ENCODE measurements around the gene WWOX. TPM values are rescaled to one million over a fixed set of nuclear protein-coding genes. Genes with fewer than 3 reads are reported as not detected.

Gene WWOX
- total and polyA plus RNA-seq, 2 of the 4 experiments (the other 2 are of a cell fraction), result 2.7 to 5.4 TPM

DNA sequence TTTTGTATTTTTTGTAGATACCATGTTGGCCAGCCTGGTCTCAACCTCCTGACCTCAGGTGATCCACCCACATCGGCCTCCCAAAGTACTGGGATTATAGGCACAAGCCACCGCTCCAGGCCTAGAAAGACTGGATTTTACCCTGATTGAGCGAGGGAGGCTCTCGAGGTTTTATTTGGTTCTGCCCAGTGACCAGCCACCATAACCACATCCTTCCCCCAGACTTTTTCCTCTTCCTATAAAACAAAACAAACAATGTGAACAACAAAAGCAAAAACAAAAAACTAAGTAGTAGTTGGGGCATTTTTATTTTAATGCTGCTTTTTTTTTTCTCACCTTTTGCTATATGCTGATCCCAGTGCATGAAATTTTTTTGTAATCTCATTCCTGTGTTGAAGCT lies 991.5 kb downstream of the WWOX start:
- ATAC-seq (ENCODE audit: low read depth) (no peak), DNase-seq (no peak)
- no peak overlapping the region for H3K9ac ChIP-seq (ENCODE audit: low read depth, low read length)
- no peak overlapping the region for H2AK9ac ChIP-seq (replicated peaks; ENCODE audit: low read depth, low read length, poor library complexity)
- CTCF ChIA-PET, result no interaction called here
- H3K4ac ChIP-seq (ENCODE audit: low read depth, low read length), result no peak overlapping the region
- dilution Hi-C loops (cut with HindIII; ENCODE audit: low sequenced_read_pairs, unreplicated experiment), result no loop called here
- H2BK120ac ChIP-seq (ENCODE audit: low read depth, low read length), result no peak overlapping the region
- in situ Hi-C loops (cut with MboI; ENCODE audit: low sequenced_read_pairs), result no loop called here
- peaks cover 25% of the 10 kb centered on the region for H3K9me3 ChIP-seq (ENCODE audit: control insufficient read depth, insufficient read depth, low read length)
- no peaks in the 10 kb centered on the region for H3K27me3 ChIP-seq (ENCODE audit: control insufficient read depth, insufficient read depth, low read length)
- H3K18ac ChIP-seq (ENCODE audit: low read depth, low read length), result no peak overlapping the region
- TF ChIP-seq, protein P1, sequence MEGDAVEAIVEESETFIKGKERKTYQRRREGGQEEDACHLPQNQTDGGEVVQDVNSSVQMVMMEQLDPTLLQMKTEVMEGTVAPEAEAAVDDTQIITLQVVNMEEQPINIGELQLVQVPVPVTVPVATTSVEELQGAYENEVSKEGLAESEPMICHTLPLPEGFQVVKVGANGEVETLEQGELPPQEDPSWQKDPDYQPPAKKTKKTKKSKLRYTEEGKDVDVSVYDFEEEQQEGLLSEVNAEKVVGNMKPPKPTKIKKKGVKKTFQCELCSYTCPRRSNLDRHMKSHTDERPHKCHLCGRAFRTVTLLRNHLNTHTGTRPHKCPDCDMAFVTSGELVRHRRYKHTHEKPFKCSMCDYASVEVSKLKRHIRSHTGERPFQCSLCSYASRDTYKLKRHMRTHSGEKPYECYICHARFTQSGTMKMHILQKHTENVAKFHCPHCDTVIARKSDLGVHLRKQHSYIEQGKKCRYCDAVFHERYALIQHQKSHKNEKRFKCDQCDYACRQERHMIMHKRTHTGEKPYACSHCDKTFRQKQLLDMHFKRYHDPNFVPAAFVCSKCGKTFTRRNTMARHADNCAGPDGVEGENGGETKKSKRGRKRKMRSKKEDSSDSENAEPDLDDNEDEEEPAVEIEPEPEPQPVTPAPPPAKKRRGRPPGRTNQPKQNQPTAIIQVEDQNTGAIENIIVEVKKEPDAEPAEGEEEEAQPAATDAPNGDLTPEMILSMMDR (conservative IDR thresholded peaks at IDR 0.05; ENCODE audit: low read depth, low read length), result no peak
- TF ChIP-seq MXI1 (IDR thresholded peaks at IDR 0.05; ENCODE audit: borderline replicate concordance, low read depth, low read length) (no peak), RFX5 (IDR thresholded peaks at IDR 0.05; ENCODE audit: low read depth, low read length) (no peak), FOS (IDR thresholded peaks at IDR 0.05; ENCODE audit: low read depth, low read length) (no peak), BHLHE40 (IDR thresholded peaks at IDR 0.05; ENCODE audit: low read depth, low read length) (no peak), MAFK (IDR thresholded peaks at IDR 0.05; ENCODE audit: low read depth, low read length) (no peak), CEBPB (IDR thresholded peaks at IDR 0.05; ENCODE audit: low read depth, low read length) (no peak), NFE2L2 (IDR thresholded peaks at IDR 0.05; ENCODE audit: low read depth, low read length) (no peak), SMC3 (IDR thresholded peaks at IDR 0.05; ENCODE audit: low read depth, low read length) (no peak), RAD21 (IDR thresholded peaks at IDR 0.05; ENCODE audit: low read length) (no peak), CHD1 (IDR thresholded peaks at IDR 0.05; ENCODE audit: low read depth, low read length) (no peak), MAZ (IDR thresholded peaks at IDR 0.05; ENCODE audit: borderline replicate concordance, low read depth, low read length) (no peak), POLR2A (IDR thresholded peaks at IDR 0.05; ENCODE audit: low read depth, low read length) (no peak), RCOR1 (IDR thresholded peaks at IDR 0.05; ENCODE audit: insufficient replicate concordance, low read length) (no peak)
- TF ChIP-seq, protein P2, sequence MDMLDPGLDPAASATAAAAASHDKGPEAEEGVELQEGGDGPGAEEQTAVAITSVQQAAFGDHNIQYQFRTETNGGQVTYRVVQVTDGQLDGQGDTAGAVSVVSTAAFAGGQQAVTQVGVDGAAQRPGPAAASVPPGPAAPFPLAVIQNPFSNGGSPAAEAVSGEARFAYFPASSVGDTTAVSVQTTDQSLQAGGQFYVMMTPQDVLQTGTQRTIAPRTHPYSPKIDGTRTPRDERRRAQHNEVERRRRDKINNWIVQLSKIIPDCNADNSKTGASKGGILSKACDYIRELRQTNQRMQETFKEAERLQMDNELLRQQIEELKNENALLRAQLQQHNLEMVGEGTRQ (IDR thresholded peaks at IDR 0.05; ENCODE audit: low read depth, low read length), result no peak
- TF ChIP-seq, protein P3, sequence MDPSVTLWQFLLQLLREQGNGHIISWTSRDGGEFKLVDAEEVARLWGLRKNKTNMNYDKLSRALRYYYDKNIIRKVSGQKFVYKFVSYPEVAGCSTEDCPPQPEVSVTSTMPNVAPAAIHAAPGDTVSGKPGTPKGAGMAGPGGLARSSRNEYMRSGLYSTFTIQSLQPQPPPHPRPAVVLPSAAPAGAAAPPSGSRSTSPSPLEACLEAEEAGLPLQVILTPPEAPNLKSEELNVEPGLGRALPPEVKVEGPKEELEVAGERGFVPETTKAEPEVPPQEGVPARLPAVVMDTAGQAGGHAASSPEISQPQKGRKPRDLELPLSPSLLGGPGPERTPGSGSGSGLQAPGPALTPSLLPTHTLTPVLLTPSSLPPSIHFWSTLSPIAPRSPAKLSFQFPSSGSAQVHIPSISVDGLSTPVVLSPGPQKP (IDR thresholded peaks at IDR 0.05; ENCODE audit: borderline replicate concordance, low read depth, low read length), result no peak
- H3K27ac ChIP-seq (ENCODE audit: insufficient read depth, low read length), result no peak overlapping the region
- no peaks in the 10 kb centered on the region for H3K4me1 ChIP-seq (ENCODE audit: control insufficient read depth, insufficient read depth, low read length)
- H3K4me2 ChIP-seq (ENCODE audit: low read depth, low read length), result no peak overlapping the region
- BruUV-seq (replicated peaks), result no TSS peak
- H2BK15ac ChIP-seq (ENCODE audit: low read depth, low read length), result no peak overlapping the region
- no peak overlapping the region for H4K91ac ChIP-seq (ENCODE audit: insufficient read depth, low read depth, low read length)
- H4K8ac ChIP-seq (ENCODE audit: low read depth in 2 of 2, low read length in 2 of 2), result no peak overlapping the region
- no peaks in the 10 kb centered on the region for H3K79me1 ChIP-seq (ENCODE audit: low read depth in 1 of 2, low read length in 2 of 2)
- H3K9me1 ChIP-seq (ENCODE audit: insufficient read depth, low read length), result no peaks in the 10 kb centered on the region
- no peak overlapping the region for H2AFZ ChIP-seq (replicated peaks; ENCODE audit: low read length, poor library complexity)
- WGBS, 2 experiments (ENCODE audit: extremely low coverage in 2 of 2, insufficient read length in 1 of 2), result no CpG with 5 or more reads among the region's 4 CpGs
- H3K56ac ChIP-seq (ENCODE audit: extremely low read depth, insufficient read depth, low read length), result no peak overlapping the region
- intact Hi-C loops (cut with micrococcal nuclease), result no loop called here
- no peaks in the 10 kb centered on the region for H3K36me3 ChIP-seq (ENCODE audit: control insufficient read depth, insufficient read depth, low read length)
- no peak overlapping the region for H2BK5ac ChIP-seq (ENCODE audit: low read depth, low read length, poor library complexity, severe bottlenecking)
- H2AK5ac ChIP-seq (ENCODE audit: low read depth, low read length), result no peak overlapping the region
- H4K20me1 ChIP-seq (ENCODE audit: insufficient read depth, low read length), result no peaks in the 10 kb centered on the region
- POLR2A ChIA-PET (ENCODE audit: unreplicated experiment), result no interaction called here
- H3K23ac ChIP-seq (ENCODE audit: low read depth, low read length), result no peak overlapping the region
- H3K14ac ChIP-seq (replicated peaks; ENCODE audit: low read depth, low read length), result no peak overlapping the region
- no peak overlapping the region for H2BK20ac ChIP-seq (ENCODE audit: low read depth, low read length)
- no peak overlapping the region for H3K4me3 ChIP-seq (ENCODE audit: insufficient read depth, low read depth, low read length)
- no peak overlapping the region for H4K5ac ChIP-seq (ENCODE audit: low read depth, low read length)
